ENCODE measurements around the gene PTGER2.

PTGER2 gene

GRCh38 chr14:52360831-52361230 lies 46.7 kb downstream of the PTGER2 start:
- H3K4me3 ChIP-seq (ENCODE audit: low read length, poor library complexity, severe bottlenecking), result no peak overlapping the region

GRCh38 chr14:52363041-52363704 lies 49.1 kb downstream of the PTGER2 start:
- H3K4me3 ChIP-seq (ENCODE audit: low read length, poor library complexity, severe bottlenecking), result no peak overlapping the region
- no peaks in the 10 kb centered on the region for H3K27me3 ChIP-seq (ENCODE audit: insufficient read depth, low read length, poor library complexity, severe bottlenecking)
- H3K79me2 ChIP-seq (ENCODE audit: insufficient read depth, low read length), result no peaks in the 10 kb centered on the region
- H3F3A ChIP-seq (ENCODE audit: low read depth), result no peaks in the 10 kb centered on the region
- TF ChIP-seq, protein P1, sequence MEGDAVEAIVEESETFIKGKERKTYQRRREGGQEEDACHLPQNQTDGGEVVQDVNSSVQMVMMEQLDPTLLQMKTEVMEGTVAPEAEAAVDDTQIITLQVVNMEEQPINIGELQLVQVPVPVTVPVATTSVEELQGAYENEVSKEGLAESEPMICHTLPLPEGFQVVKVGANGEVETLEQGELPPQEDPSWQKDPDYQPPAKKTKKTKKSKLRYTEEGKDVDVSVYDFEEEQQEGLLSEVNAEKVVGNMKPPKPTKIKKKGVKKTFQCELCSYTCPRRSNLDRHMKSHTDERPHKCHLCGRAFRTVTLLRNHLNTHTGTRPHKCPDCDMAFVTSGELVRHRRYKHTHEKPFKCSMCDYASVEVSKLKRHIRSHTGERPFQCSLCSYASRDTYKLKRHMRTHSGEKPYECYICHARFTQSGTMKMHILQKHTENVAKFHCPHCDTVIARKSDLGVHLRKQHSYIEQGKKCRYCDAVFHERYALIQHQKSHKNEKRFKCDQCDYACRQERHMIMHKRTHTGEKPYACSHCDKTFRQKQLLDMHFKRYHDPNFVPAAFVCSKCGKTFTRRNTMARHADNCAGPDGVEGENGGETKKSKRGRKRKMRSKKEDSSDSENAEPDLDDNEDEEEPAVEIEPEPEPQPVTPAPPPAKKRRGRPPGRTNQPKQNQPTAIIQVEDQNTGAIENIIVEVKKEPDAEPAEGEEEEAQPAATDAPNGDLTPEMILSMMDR (conservative IDR thresholded peaks at IDR 0.05; ENCODE audit: low read length), result no peak
- TF ChIP-seq EZH2phosphoT487 (IDR thresholded peaks at IDR 0.05; ENCODE audit: borderline replicate concordance), result no peak
- H3K9me2 ChIP-seq (replicated peaks; ENCODE audit: low read depth, low read length), result no peaks in the 10 kb centered on the region
- no peak overlapping the region for H2AFZ ChIP-seq (ENCODE audit: low read length)
- H3K9ac ChIP-seq (ENCODE audit: low read depth, low read length, poor library complexity, severe bottlenecking), result no peak overlapping the region
- H3K9me3 ChIP-seq (ENCODE audit: insufficient read depth, low read depth, low read length), result no peaks in the 10 kb centered on the region
- no peaks in the 10 kb centered on the region for H4K20me1 ChIP-seq (ENCODE audit: insufficient read depth, low read length, poor library complexity, severe bottlenecking)
- no peak overlapping the region for H3K4me2 ChIP-seq (ENCODE audit: low read depth, low read length, poor library complexity, severe bottlenecking)
- H3K4me1 ChIP-seq (ENCODE audit: insufficient read depth, low read length, poor library complexity, severe bottlenecking), result no peaks in the 10 kb centered on the region
- H3K36me3 ChIP-seq (ENCODE audit: insufficient read depth, low read length), result no peaks in the 10 kb centered on the region

More at GRCh38 chr14:52360831-52361230, 46.7 kb downstream of the PTGER2 start:
- Histone ChIP-seq H3K9me2 (replicated peaks; ENCODE audit: low read depth, low read length) (no peaks in the 10 kb centered on the region), H3K9me3 (ENCODE audit: insufficient read depth, low read depth, low read length) (no peaks in the 10 kb centered on the region), H3F3A (ENCODE audit: low read depth) (no peaks in the 10 kb centered on the region), H4K20me1 (ENCODE audit: insufficient read depth, low read length, poor library complexity, severe bottlenecking) (no peaks in the 10 kb centered on the region), H3K9ac (ENCODE audit: low read depth, low read length, poor library complexity, severe bottlenecking) (no peak overlapping the region), H3K27me3 (ENCODE audit: insufficient read depth, low read length, poor library complexity, severe bottlenecking) (peaks cover 3% of the 10 kb centered on the region), H3K4me2 (ENCODE audit: low read depth, low read length, poor library complexity, severe bottlenecking) (no peak overlapping the region), H3K4me1 (ENCODE audit: insufficient read depth, low read length, poor library complexity, severe bottlenecking) (no peaks in the 10 kb centered on the region), H2AFZ (ENCODE audit: low read length) (no peak overlapping the region), H3K36me3 (ENCODE audit: insufficient read depth, low read length) (no peaks in the 10 kb centered on the region), H3K79me2 (ENCODE audit: insufficient read depth, low read length) (no peaks in the 10 kb centered on the region)
- TF ChIP-seq, protein P1 (conservative IDR thresholded peaks at IDR 0.05; ENCODE audit: low read length), result no peak
- TF ChIP-seq EZH2phosphoT487 (IDR thresholded peaks at IDR 0.05; ENCODE audit: borderline replicate concordance), result no peak

GRCh38 chr14:52363961-52364360 lies 49.8 kb downstream of the PTGER2 start:
- no peaks in the 10 kb centered on the region for H3K4me1 ChIP-seq (ENCODE audit: insufficient read depth, low read length, poor library complexity, severe bottlenecking)
- no peaks in the 10 kb centered on the region for H3F3A ChIP-seq (ENCODE audit: low read depth)
- no peaks in the 10 kb centered on the region for H3K36me3 ChIP-seq (ENCODE audit: insufficient read depth, low read length)
- no peak overlapping the region for H3K9ac ChIP-seq (ENCODE audit: low read depth, low read length, poor library complexity, severe bottlenecking)
- H3K9me3 ChIP-seq (ENCODE audit: insufficient read depth, low read depth, low read length), result no peaks in the 10 kb centered on the region
- H3K9me2 ChIP-seq (replicated peaks; ENCODE audit: low read depth, low read length), result no peaks in the 10 kb centered on the region
- no peak overlapping the region for H2AFZ ChIP-seq (ENCODE audit: low read length)
- no peaks in the 10 kb centered on the region for H3K79me2 ChIP-seq (ENCODE audit: insufficient read depth, low read length)
- no peaks in the 10 kb centered on the region for H4K20me1 ChIP-seq (ENCODE audit: insufficient read depth, low read length, poor library complexity, severe bottlenecking)
- no peaks in the 10 kb centered on the region for H3K27me3 ChIP-seq (ENCODE audit: insufficient read depth, low read length, poor library complexity, severe bottlenecking)
- no peak overlapping the region for H3K4me3 ChIP-seq (ENCODE audit: low read length, poor library complexity, severe bottlenecking)
- TF ChIP-seq, protein P1 (conservative IDR thresholded peaks at IDR 0.05; ENCODE audit: low read length), result no peak
- no peak for TF ChIP-seq EZH2phosphoT487 (IDR thresholded peaks at IDR 0.05; ENCODE audit: borderline replicate concordance)
- H3K4me2 ChIP-seq (ENCODE audit: low read depth, low read length, poor library complexity, severe bottlenecking), result no peak overlapping the region
